ENCODE results near the gene CATSPER3. TPM values are rescaled to one million over a fixed set of nuclear protein-coding genes. Genes with fewer than 3 reads are reported as not detected.

The CATSPER3 gene
- total and polyA plus RNA-seq, 2 experiments from 2014 or later: 1.6 TPM; not detected in 1

GRCh38 chr5:135011355-135012032, 43.8 kb downstream of the CATSPER3 start:
- H3K4me1 ChIP-seq (ENCODE audit: low read depth): no peaks in the 10 kb centered on the region
- no peaks in the 10 kb centered on the region for H3K36me3 ChIP-seq
- H3K4me3 ChIP-seq: no peak overlapping the region
- H3K27ac ChIP-seq: no peak overlapping the region
- TF ChIP-seq CTCF (IDR thresholded peaks at IDR 0.05; ENCODE audit: low read depth, low read length): no peak
- DNase-seq (ENCODE audit: low read depth in 1 of 2, low spot score in 1 of 2): no peak
- H3K27me3 ChIP-seq: peaks cover 55% of the 10 kb centered on the region
- no peaks in the 10 kb centered on the region for H3K9me3 ChIP-seq (ENCODE audit: low read depth)

- no peaks in the 10 kb centered on the region for H3K9me3 ChIP-seq (ENCODE audit: low read depth)
- H3K27ac ChIP-seq: no peak overlapping the region
- H3K27me3 ChIP-seq: peaks cover 60% of the 10 kb centered on the region
- TF ChIP-seq CTCF (IDR thresholded peaks at IDR 0.05; ENCODE audit: low read depth, low read length): no peak
- H3K36me3 ChIP-seq: no peaks in the 10 kb centered on the region
- H3K4me1 ChIP-seq (ENCODE audit: low read depth): no peaks in the 10 kb centered on the region
- DNase-seq (ENCODE audit: low read depth in 1 of 2, low spot score in 1 of 2): no peak
- no peak overlapping the region for H3K4me3 ChIP-seq
These were observed 44.4 kb downstream of the CATSPER3 start for GRCh38 chr5:135012033-135012588.

GRCh38 chr5:135012951-135013391, 45.3 kb downstream of the CATSPER3 start:
- Histone ChIP-seq H3K9me3 (ENCODE audit: low read depth) (no peaks in the 10 kb centered on the region), H3K36me3 (no peaks in the 10 kb centered on the region), H3K4me3 (no peak overlapping the region), H3K27ac (no peak overlapping the region), H3K27me3 (peaks cover 60% of the 10 kb centered on the region), H3K4me1 (ENCODE audit: low read depth) (no peaks in the 10 kb centered on the region)
- no peak for TF ChIP-seq CTCF (IDR thresholded peaks at IDR 0.05; ENCODE audit: low read depth, low read length)
- DNase-seq (ENCODE audit: low read depth in 1 of 2, low spot score in 1 of 2): no peak

- DNase-seq (ENCODE audit: low read depth in 1 of 2, low spot score in 1 of 2): no peak
- H3K27me3 ChIP-seq: peaks cover 64% of the 10 kb centered on the region
- H3K4me3 ChIP-seq: no peak overlapping the region
- no peaks in the 10 kb centered on the region for H3K4me1 ChIP-seq (ENCODE audit: low read depth)
- TF ChIP-seq CTCF (IDR thresholded peaks at IDR 0.05; ENCODE audit: low read depth, low read length): no peak
- no peak overlapping the region for H3K27ac ChIP-seq
- no peaks in the 10 kb centered on the region for H3K36me3 ChIP-seq
- no peaks in the 10 kb centered on the region for H3K9me3 ChIP-seq (ENCODE audit: low read depth)
These were observed 45.7 kb downstream of the CATSPER3 start for GRCh38 chr5:135013445-135013844.

GRCh38 chr5:135013947-135014570, 46.4 kb downstream of the CATSPER3 start:
- Histone ChIP-seq H3K9me3 (ENCODE audit: low read depth) (no peaks in the 10 kb centered on the region), H3K27ac (no peak overlapping the region), H3K4me1 (ENCODE audit: low read depth) (no peaks in the 10 kb centered on the region), H3K27me3 (peaks cover 64% of the 10 kb centered on the region), H3K36me3 (no peaks in the 10 kb centered on the region), H3K4me3 (no peak overlapping the region)
- no peak for TF ChIP-seq CTCF (IDR thresholded peaks at IDR 0.05; ENCODE audit: low read depth, low read length)
- DNase-seq (ENCODE audit: low read depth in 1 of 2, low spot score in 1 of 2): peak in 1 of 2 donors; percentile 38

Data from cardiac muscle cell (in vitro differentiated cells and primary cell).